K562 (cell line): ENCODE measurements around the gene TRIM47. TPM values are rescaled to one million over a fixed set of nuclear protein-coding genes. Genes with fewer than 3 reads are reported as not detected.

Source experiments
- BHLHE40 ChIP-seq: IDR thresholded peaks from 2 replicates; pipeline ENCODE4 v1.6.1; 2011; ENCODE audit warnings: low read length, improper control_type of control experiment
- BRF1 ChIP-seq: IDR thresholded peaks from 3 replicates; pipeline ENCODE4 v1.6.1; 2011; ENCODE audit warnings: borderline replicate concordance, mild to moderate bottlenecking; ENCODE audit not compliant: insufficient read length; ENCODE audit errors: extremely low read depth
- CREM ChIP-seq: IDR thresholded peaks from 2 replicates; pipeline ENCODE4 v1.6.1; 2014; ENCODE audit warnings: antibody characterized with exemption, low read depth
- CTBP1 ChIP-seq: fragments of 450-650 bp; IDR thresholded peaks from 2 replicates; pipeline ENCODE4 v1.6.1; 2016; ENCODE audit warnings: borderline replicate concordance
- FOXA3 ChIP-seq, 2 experiments: fragments of 450-650 bp in 1 of 2; sonication (generic) in 1 of 2; formaldehyde crosslinking; IDR thresholded peaks in 1 of 2; conservative IDR thresholded peaks in 1 of 2; 2 replicates each; pipeline versions ENCODE4 v1.4.0 to v1.8.0; 2020 to 2022; ENCODE audit warnings: mild to moderate bottlenecking in 2 of 2, missing genetic modification reagents in 1 of 2
- FOXK2 ChIP-seq, 2 experiments: fragments of 450-650 bp; IDR thresholded peaks in 1 of 2; conservative IDR thresholded peaks in 1 of 2; 2 replicates each; pipeline ENCODE4 v1.6.1; 2016; ENCODE audit warnings: low read depth in 2 of 2, mild to moderate bottlenecking in 1 of 2
- HDAC3 ChIP-seq: fragments of 450-650 bp; IDR thresholded peaks from 2 replicates; pipeline ENCODE4 v1.6.1; 2018; ENCODE audit warnings: borderline replicate concordance, mild to moderate bottlenecking, moderate library complexity; ENCODE audit not compliant: partially characterized antibody
- HLTF ChIP-seq: fragments of 450-650 bp; IDR thresholded peaks from 2 replicates; pipeline ENCODE4 v1.6.1; 2016
- LEF1 ChIP-seq: fragments of 450-650 bp; IDR thresholded peaks from 2 replicates; pipeline ENCODE4 v1.6.1; 2016; ENCODE audit warnings: mild to moderate bottlenecking
- RBM25 ChIP-seq: fragments of 200-400 bp; formaldehyde crosslinking; IDR thresholded peaks from 2 replicates; pipeline ENCODE4 v1.6.1; 2018; ENCODE audit warnings: low read length, low read depth, moderate library complexity; ENCODE audit not compliant: severe bottlenecking
- RFX7 ChIP-seq: fragments of 250-450 bp; sonication (Bioruptor Pico); IDR thresholded peaks from 2 replicates; pipeline ENCODE4 v1.5.1; 2021; ENCODE audit warnings: mild to moderate bottlenecking
- SMAD3 ChIP-seq: fragments of 450-650 bp; formaldehyde crosslinking; conservative IDR thresholded peaks from 2 replicates; pipeline ENCODE4 v1.4.0; 2020; ENCODE audit warnings: mild to moderate bottlenecking
- XRCC4 ChIP-seq: IDR thresholded peaks from one replicate; pipeline ENCODE4 v1.6.1; 2011; ENCODE audit not compliant: insufficient read depth, insufficient read length; ENCODE audit errors: extremely low read depth
- ZEB2 ChIP-seq: fragments of 450-650 bp; IDR thresholded peaks from 2 replicates; pipeline ENCODE4 v1.6.1; 2016
- ZNF217 ChIP-seq: sonication (generic); formaldehyde crosslinking; IDR thresholded peaks from 2 replicates; pipeline ENCODE4 v1.8.0; 2022; ENCODE audit warnings: mild to moderate bottlenecking, missing genetic modification reagents
- ZNF324 ChIP-seq: fragments of 250-450 bp; sonication (Bioruptor Pico); IDR thresholded peaks from 2 replicates; pipeline ENCODE4 v1.4.0; 2020; ENCODE audit warnings: mild to moderate bottlenecking
- polyA plus RNA-seq, 8 experiments: library from polyadenylated mRNA; depleted of rRNA in 4 of 8; stranded (reverse) in 5 of 8; unstranded in 3 of 8; fragments of >200 nt; fragmentation: Nextera tagmentation in 2 of 8; fragmentation: Illumina TruSeq in 1 of 8; extraction: Ambion mirVana in 2 of 8; extraction: Trizol in 1 of 8; gene quantifications; 2 replicates each; pipeline versions ENCODE4 v1.2.1 to v1.2.3, GENCODE V29; 2011 to 2014; ENCODE audit warnings: inconsistent platforms in 1 of 8, missing spikeins in 1 of 8
- total RNA-seq, 7 experiments: library from RNA; depleted of rRNA in 6 of 7; stranded (reverse); fragments of >200 nt in 6 of 7; fragmentation: Illumina TruSeq in 2 of 7; extraction: Trizol in 2 of 7; gene quantifications; 2 replicates each; pipeline versions ENCODE4 v1.2.1 to v1.2.3, GENCODE V29; 2011 to 2021; ENCODE audit warnings: low replicate concordance in 1 of 7
- TF ChIP-seq, protein P1 (sequence below): fragments of 250-450 bp; sonication (Bioruptor Pico); IDR thresholded peaks from 2 replicates; pipeline ENCODE4 v1.4.0; 2020; ENCODE audit warnings: mild to moderate bottlenecking, moderate library complexity, borderline replicate concordance
- TF ChIP-seq, protein P2 (sequence below): fragments of 250-450 bp; sonication (Bioruptor Pico); IDR thresholded peaks from 2 replicates; pipeline ENCODE4 v1.8.0; 2021; ENCODE audit warnings: moderate library complexity, mild to moderate bottlenecking, inconsistent platforms
- TF ChIP-seq, protein P3 (sequence below): sonication (generic); formaldehyde crosslinking; IDR thresholded peaks from 2 replicates; pipeline ENCODE4 v1.8.0; 2022; ENCODE audit warnings: mild to moderate bottlenecking, missing genetic modification reagents

Gene TRIM47
- total and polyA plus RNA-seq, 9 of the 15 experiments (the other 6 are each of a cell fraction or from before 2014, with no cell fraction given): 0.56 to 6.1 (median 3.2) TPM

DNA sequence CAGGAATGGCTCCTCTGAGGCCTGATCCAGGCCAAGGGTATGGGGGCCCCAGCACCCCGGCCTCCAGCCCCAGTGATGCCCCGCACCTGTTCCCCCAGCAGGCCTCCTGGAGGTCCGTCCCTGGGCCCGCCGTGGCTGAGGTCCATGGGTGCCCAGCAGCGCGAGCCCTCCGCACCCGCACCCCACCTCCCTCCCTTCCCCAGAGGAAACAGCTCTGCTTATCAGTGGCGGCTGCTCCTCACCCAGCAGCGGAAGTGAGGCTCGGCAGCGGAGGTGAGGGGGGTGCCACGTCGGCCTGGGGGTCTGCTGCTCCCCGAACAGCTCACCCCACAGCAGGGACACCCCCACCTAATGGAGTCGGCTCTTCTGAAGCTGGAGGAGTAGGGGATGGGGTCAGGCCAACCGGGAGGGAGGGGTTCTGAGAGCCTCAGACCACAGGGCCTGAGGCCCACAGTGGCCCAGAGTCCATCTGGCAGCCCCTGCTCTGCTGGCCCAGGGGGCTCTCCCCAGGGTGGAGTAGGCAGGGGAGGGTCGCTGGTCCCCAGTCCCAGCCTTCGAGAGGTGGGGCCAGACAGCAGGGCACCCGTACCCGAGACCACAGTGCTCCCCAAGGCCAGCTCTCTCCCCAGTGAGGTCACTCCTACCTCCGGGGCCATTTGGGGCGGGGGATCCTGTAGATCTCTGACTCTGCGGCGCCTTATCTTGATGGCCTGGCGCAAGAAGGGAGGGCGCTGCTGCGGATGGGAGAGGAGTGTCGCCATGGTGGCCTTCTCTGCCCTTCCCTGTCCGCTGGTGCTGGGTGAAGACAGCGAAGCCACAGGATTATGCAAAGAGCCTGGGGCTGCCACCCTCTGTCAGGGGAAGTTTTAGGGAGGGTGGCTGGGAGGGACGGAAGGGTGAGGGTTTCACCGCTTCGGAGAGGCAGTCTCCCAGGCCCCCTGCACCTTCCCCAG is 34.5 kb downstream of the TRIM47 start, which contains the start of gene UNC13D (continued):
- TF ChIP-seq CREM (peak; percentile 76), SMAD3 (CRISPR knock-in tag) (0 out of 2 replicates have a peak, but pooled peaks have one; percentile 5), ZNF217 (CRISPR knock-in tag) (no peak), ZNF324 (CRISPR knock-in tag) (no peak), FOXK2 (conservative IDR thresholded peaks at IDR 0.05 in 1 of 2, IDR thresholded peaks at IDR 0.05 in 1 of 2; ENCODE audit: low read depth in 2 of 2) (peak; percentile 22 to 29; a peak in 1 of 4 replicates), ZEB2 (no peak; the same call in 1 of the 2 replicates), BHLHE40 (peak; percentile 42), LEF1 (0 out of 2 replicates have a peak, but pooled peaks have one; percentile 46), XRCC4 (no peak), CTBP1 (peak; percentile 85; the same call in 1 of the 2 replicates), RFX7 (no peak), HDAC3 (no peak), BRF1 (no peak), RBM25 (no peak), FOXA3 (CRISPR knock-in tag; conservative IDR thresholded peaks at IDR 0.05 in 1 of 2, IDR thresholded peaks at IDR 0.05 in 1 of 2) (peak in 1 of 2 experiments; percentile 12; a peak in 1 of 4 replicates), HLTF (no peak)
- TF ChIP-seq, protein P1, sequence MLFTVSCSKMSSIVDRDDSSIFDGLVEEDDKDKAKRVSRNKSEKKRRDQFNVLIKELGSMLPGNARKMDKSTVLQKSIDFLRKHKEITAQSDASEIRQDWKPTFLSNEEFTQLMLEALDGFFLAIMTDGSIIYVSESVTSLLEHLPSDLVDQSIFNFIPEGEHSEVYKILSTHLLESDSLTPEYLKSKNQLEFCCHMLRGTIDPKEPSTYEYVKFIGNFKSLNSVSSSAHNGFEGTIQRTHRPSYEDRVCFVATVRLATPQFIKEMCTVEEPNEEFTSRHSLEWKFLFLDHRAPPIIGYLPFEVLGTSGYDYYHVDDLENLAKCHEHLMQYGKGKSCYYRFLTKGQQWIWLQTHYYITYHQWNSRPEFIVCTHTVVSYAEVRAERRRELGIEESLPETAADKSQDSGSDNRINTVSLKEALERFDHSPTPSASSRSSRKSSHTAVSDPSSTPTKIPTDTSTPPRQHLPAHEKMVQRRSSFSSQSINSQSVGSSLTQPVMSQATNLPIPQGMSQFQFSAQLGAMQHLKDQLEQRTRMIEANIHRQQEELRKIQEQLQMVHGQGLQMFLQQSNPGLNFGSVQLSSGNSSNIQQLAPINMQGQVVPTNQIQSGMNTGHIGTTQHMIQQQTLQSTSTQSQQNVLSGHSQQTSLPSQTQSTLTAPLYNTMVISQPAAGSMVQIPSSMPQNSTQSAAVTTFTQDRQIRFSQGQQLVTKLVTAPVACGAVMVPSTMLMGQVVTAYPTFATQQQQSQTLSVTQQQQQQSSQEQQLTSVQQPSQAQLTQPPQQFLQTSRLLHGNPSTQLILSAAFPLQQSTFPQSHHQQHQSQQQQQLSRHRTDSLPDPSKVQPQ (CRISPR knock-in tag): no peak; the same call in 1 of the 2 replicates
- TF ChIP-seq, protein P2, sequence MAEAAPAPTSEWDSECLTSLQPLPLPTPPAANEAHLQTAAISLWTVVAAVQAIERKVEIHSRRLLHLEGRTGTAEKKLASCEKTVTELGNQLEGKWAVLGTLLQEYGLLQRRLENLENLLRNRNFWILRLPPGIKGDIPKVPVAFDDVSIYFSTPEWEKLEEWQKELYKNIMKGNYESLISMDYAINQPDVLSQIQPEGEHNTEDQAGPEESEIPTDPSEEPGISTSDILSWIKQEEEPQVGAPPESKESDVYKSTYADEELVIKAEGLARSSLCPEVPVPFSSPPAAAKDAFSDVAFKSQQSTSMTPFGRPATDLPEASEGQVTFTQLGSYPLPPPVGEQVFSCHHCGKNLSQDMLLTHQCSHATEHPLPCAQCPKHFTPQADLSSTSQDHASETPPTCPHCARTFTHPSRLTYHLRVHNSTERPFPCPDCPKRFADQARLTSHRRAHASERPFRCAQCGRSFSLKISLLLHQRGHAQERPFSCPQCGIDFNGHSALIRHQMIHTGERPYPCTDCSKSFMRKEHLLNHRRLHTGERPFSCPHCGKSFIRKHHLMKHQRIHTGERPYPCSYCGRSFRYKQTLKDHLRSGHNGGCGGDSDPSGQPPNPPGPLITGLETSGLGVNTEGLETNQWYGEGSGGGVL: no peak
- TF ChIP-seq, protein P3, sequence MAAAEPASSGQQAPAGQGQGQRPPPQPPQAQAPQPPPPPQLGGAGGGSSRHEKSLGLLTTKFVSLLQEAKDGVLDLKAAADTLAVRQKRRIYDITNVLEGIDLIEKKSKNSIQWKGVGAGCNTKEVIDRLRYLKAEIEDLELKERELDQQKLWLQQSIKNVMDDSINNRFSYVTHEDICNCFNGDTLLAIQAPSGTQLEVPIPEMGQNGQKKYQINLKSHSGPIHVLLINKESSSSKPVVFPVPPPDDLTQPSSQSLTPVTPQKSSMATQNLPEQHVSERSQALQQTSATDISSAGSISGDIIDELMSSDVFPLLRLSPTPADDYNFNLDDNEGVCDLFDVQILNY (CRISPR knock-in tag): no peak
